ENCODE measurements around the gene ZNF579. TPM values are rescaled to one million over a fixed set of nuclear protein-coding genes. Genes with fewer than 3 reads are reported as not detected.
"Not testable (repeated sequence)": the region's sequence is repeated elsewhere in the genome, so short reads cannot be mapped to it uniquely, and the experiment has no call there.

ZNF579 gene
- total and polyA plus RNA-seq, 4 donors: 0.63 to 13.1 (median 12.7) TPM

- Histone ChIP-seq H3K27ac (ENCODE audit: low read depth in 1 of 2, low read length in 2 of 2) (no peak overlapping the region), H3K9me3 (ENCODE audit: control insufficient read depth, low read length) (no peaks in the 10 kb centered on the region), H3K4me1 (ENCODE audit: control insufficient read depth in 1 of 2, insufficient read depth in 2 of 2, low read length in 2 of 2) (no peaks in the 10 kb centered on the region), H3K4me3 (ENCODE audit: low read length in 2 of 2) (no peak overlapping the region), H3K36me3 (ENCODE audit: control insufficient read depth in 1 of 2, insufficient read depth in 2 of 2, low read length in 1 of 2) (peaks cover 0 to 1% of the 10 kb centered on the region in 2 donors), H3K27me3 (ENCODE audit: control insufficient read depth in 1 of 2, insufficient read depth in 2 of 2, low read length in 1 of 2) (no peaks in the 10 kb centered on the region)
- DNase-seq: no peak
- no peak for ATAC-seq (ENCODE audit: low FRiP score)
- 83 to 88% methylated on average over 10 of the region's 10 CpGs for WGBS, 2 donors
- intact Hi-C loops (cut with DNase I): no loop called here
Observed at GRCh38 chr19:55590617-55591016, 10.0 kb upstream of the ZNF579 start.

DNA sequence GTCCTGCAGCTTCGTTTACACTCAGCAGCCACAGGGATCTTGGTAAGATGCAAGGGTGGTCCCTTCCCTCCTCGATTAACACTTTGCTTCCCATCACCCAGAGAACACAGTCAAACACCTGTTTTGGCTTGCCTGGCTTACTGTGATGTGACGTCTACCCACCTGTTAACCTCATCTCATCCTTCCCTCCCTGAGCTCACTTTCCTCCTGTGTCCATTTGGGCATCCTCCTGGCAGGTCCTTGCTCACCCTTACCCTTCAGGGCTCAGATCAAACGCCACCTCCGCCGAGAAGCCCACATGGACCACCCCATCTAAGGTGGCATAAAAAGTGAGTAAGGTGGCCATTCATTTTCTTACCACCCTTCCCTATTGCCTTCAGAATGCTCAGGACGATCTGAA lies 9.5 kb upstream of the ZNF579 start:
- no peak for ATAC-seq (ENCODE audit: low FRiP score)
- Histone ChIP-seq H3K27me3 (ENCODE audit: control insufficient read depth in 1 of 2, insufficient read depth in 2 of 2, low read length in 1 of 2) (no peaks in the 10 kb centered on the region), H3K4me1 (ENCODE audit: control insufficient read depth in 1 of 2, insufficient read depth in 2 of 2, low read length in 2 of 2) (no peaks in the 10 kb centered on the region), H3K36me3 (ENCODE audit: control insufficient read depth in 1 of 2, insufficient read depth in 2 of 2, low read length in 1 of 2) (no peaks in the 10 kb centered on the region), H3K9me3 (ENCODE audit: control insufficient read depth, low read length) (no peaks in the 10 kb centered on the region), H3K27ac (ENCODE audit: low read depth in 1 of 2, low read length in 2 of 2) (no peak overlapping the region), H3K4me3 (ENCODE audit: low read length in 2 of 2) (no peak overlapping the region)
- DNase-seq: no peak
- WGBS, 2 donors: 54 to 55% methylated on average over 7 of the region's 7 CpGs
- intact Hi-C loops (cut with DNase I): no loop called here

GRCh38 chr19:55588738-55589137 lies 8.1 kb upstream of the ZNF579 start:
- no peaks in the 10 kb centered on the region for H3K36me3 ChIP-seq (ENCODE audit: control insufficient read depth in 1 of 2, insufficient read depth in 2 of 2, low read length in 1 of 2)
- intact Hi-C loops (cut with DNase I): loop anchor here (5.0 kb wide), 1 partner anchor 71 kb away; no protein-coding TSS in a partner anchor

GRCh38 chr19:55586976-55587668 lies 6.5 kb upstream of the ZNF579 start:
- no peak overlapping the region for H3K4me3 ChIP-seq (ENCODE audit: low read length in 2 of 2)
- H3K9me3 ChIP-seq (ENCODE audit: control insufficient read depth, low read length): no peaks in the 10 kb centered on the region
- H3K27me3 ChIP-seq (ENCODE audit: control insufficient read depth in 1 of 2, insufficient read depth in 2 of 2, low read length in 1 of 2): no peaks in the 10 kb centered on the region
- 0 to 1% methylated on average over 40 of the region's 40 CpGs for WGBS, 2 donors
- ATAC-seq (ENCODE audit: low FRiP score) (peak; percentile 89), DNase-seq (peak; percentile 95 to 97)
- no peaks in the 10 kb centered on the region for H3K36me3 ChIP-seq (ENCODE audit: control insufficient read depth in 1 of 2, insufficient read depth in 2 of 2, low read length in 1 of 2)
- intact Hi-C loops (cut with DNase I): loop anchor here (1.0 to 5.0 kb wide), 2 partner anchors 12 to 70 kb away; partner anchors contain the start of gene FIZ1 (in 1 of the 2)
- no peak overlapping the region for H3K27ac ChIP-seq (ENCODE audit: low read depth in 1 of 2, low read length in 2 of 2)
- H3K4me1 ChIP-seq (ENCODE audit: control insufficient read depth in 1 of 2, insufficient read depth in 2 of 2, low read length in 2 of 2): no peaks in the 10 kb centered on the region

More at GRCh38 chr19:55588738-55589137, 8.1 kb upstream of the ZNF579 start:
- Histone ChIP-seq H3K4me3 (ENCODE audit: low read length in 2 of 2) (no peak overlapping the region), H3K27ac (ENCODE audit: low read depth in 1 of 2, low read length in 2 of 2) (no peak overlapping the region), H3K9me3 (ENCODE audit: control insufficient read depth, low read length) (no peaks in the 10 kb centered on the region), H3K4me1 (ENCODE audit: control insufficient read depth in 1 of 2, insufficient read depth in 2 of 2, low read length in 2 of 2) (no peaks in the 10 kb centered on the region), H3K27me3 (ENCODE audit: control insufficient read depth in 1 of 2, insufficient read depth in 2 of 2, low read length in 1 of 2) (no peaks in the 10 kb centered on the region)
- DNase-seq (no peak), ATAC-seq (ENCODE audit: low FRiP score) (no peak)
- WGBS, 2 donors: 89 to 92% methylated on average over 8 of the region's 8 CpGs

- intact Hi-C loops (cut with DNase I): loop anchor here (5.0 kb wide), 1 partner anchor 68 kb away; no protein-coding TSS in a partner anchor
- DNase-seq: peak; percentile 83 to 85
- no peaks in the 10 kb centered on the region for H3K4me1 ChIP-seq (ENCODE audit: control insufficient read depth in 1 of 2, insufficient read depth in 2 of 2, low read length in 2 of 2)
- 1 to 2% methylated on average over 28 to 36 of the region's 36 CpGs for WGBS, 2 donors
- peak overlapping the region in 1 of 2 donors; percentile 31 for H3K27ac ChIP-seq (ENCODE audit: low read depth in 1 of 2, low read length in 2 of 2)
- peak; percentile 73 for ATAC-seq (ENCODE audit: low FRiP score)
- H3K9me3 ChIP-seq (ENCODE audit: control insufficient read depth, low read length): no peaks in the 10 kb centered on the region
- no peak overlapping the region for H3K4me3 ChIP-seq (ENCODE audit: low read length in 2 of 2)
- no peaks in the 10 kb centered on the region for H3K36me3 ChIP-seq (ENCODE audit: control insufficient read depth in 1 of 2, insufficient read depth in 2 of 2, low read length in 1 of 2)
- H3K27me3 ChIP-seq (ENCODE audit: control insufficient read depth in 1 of 2, insufficient read depth in 2 of 2, low read length in 1 of 2): no peaks in the 10 kb centered on the region
Observed at GRCh38 chr19:55585658-55586339, 5.2 kb upstream of the ZNF579 start.

DNA sequence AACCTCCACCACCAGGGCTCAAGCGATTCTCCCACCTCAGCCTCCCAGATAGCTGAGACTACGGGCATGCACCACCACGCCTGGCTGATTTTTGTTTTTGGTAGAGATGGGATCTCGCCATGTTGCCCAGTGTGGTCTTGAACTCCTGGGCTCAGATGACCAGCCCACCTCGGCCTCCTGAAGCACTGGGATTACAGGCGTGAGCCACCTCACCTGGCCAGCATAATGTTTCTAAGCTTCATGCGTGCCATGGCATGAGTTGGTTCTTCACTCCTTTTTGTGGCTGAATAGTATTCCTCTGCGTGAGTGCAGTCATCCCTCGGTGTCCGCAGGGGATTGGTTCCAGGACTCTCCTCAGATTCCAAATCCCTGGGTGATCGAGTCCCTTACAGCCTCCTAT lies 4.2 kb upstream of the ZNF579 start:
- Histone ChIP-seq H3K4me3 (ENCODE audit: low read length in 2 of 2) (no peak overlapping the region), H3K27me3 (ENCODE audit: control insufficient read depth in 1 of 2, insufficient read depth in 2 of 2, low read length in 1 of 2) (no peaks in the 10 kb centered on the region), H3K4me1 (ENCODE audit: control insufficient read depth in 1 of 2, insufficient read depth in 2 of 2, low read length in 2 of 2) (no peaks in the 10 kb centered on the region), H3K36me3 (ENCODE audit: control insufficient read depth in 1 of 2, insufficient read depth in 2 of 2, low read length in 1 of 2) (no peaks in the 10 kb centered on the region), H3K9me3 (ENCODE audit: control insufficient read depth, low read length) (no peaks in the 10 kb centered on the region), H3K27ac (ENCODE audit: low read depth in 1 of 2, low read length in 2 of 2) (no peak overlapping the region)
- intact Hi-C loops (cut with DNase I): loop anchor here (5.0 kb wide), 1 partner anchor 68 kb away; no protein-coding TSS in a partner anchor
- ATAC-seq (ENCODE audit: low FRiP score) (no peak), DNase-seq (no peak)
- 88 to 91% methylated on average over 11 of the region's 11 CpGs for WGBS, 2 donors

DNA sequence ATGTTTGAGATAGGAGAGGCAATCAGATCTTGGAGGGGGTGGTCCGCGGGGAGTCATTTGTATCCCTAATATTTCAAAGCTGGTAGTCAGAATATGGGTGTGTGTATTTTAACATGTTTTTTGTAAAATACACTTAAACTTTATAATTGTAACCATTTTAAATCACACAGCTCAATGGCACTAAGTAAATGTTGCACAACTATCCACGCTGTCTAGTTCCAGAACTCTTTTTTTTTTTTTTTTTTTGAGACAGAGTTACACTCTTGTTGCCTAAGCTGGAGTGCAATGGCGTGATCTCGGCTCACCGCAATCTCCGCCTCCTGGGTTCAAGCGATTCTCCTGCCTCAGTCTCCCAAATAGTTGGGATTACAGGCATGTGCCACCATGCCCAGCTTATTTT lies 3.2 kb upstream of the ZNF579 start:
- H3K4me1 ChIP-seq (ENCODE audit: control insufficient read depth in 1 of 2, insufficient read depth in 2 of 2, low read length in 2 of 2); intact Hi-C loops (cut with DNase I); DNase-seq; H3K27ac ChIP-seq (ENCODE audit: low read depth in 1 of 2, low read length in 2 of 2); H3K27me3 ChIP-seq (ENCODE audit: control insufficient read depth in 1 of 2, insufficient read depth in 2 of 2, low read length in 1 of 2); ATAC-seq (ENCODE audit: low FRiP score); H3K36me3 ChIP-seq (ENCODE audit: control insufficient read depth in 1 of 2, insufficient read depth in 2 of 2, low read length in 1 of 2); H3K9me3 ChIP-seq (ENCODE audit: control insufficient read depth, low read length); H3K4me3 ChIP-seq (ENCODE audit: low read length in 2 of 2): not testable (repeated sequence)
- WGBS, 2 donors: 75 to 76% methylated on average over 8 of the region's 8 CpGs

DNA sequence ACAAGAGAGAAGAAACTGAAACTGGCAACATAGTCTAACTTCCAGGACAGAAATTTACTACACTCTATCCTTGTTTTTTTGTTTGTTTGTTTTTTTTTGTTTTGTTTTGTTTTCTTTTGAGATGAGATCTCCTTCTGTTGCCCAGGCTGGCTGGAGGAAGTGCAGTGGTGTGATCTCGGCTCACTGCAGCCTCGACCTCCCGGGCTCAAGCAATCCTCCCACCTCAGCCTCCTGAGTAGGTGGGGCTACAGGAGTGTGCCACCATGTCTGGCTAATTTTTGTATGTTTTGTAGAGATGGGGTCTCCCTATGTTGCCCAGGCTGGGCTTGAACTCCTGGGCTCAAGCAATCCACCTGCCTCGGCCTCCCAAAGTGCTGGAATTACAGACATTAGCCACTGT lies 1.6 kb upstream of the ZNF579 start:
- 74 to 77% methylated on average over 4 of the region's 4 CpGs for WGBS, 2 donors
- H3K36me3 ChIP-seq (ENCODE audit: control insufficient read depth in 1 of 2, insufficient read depth in 2 of 2, low read length in 1 of 2); DNase-seq; ATAC-seq (ENCODE audit: low FRiP score); H3K9me3 ChIP-seq (ENCODE audit: control insufficient read depth, low read length); H3K27ac ChIP-seq (ENCODE audit: low read depth in 1 of 2, low read length in 2 of 2); H3K27me3 ChIP-seq (ENCODE audit: control insufficient read depth in 1 of 2, insufficient read depth in 2 of 2, low read length in 1 of 2); H3K4me3 ChIP-seq (ENCODE audit: low read length in 2 of 2); intact Hi-C loops (cut with DNase I); H3K4me1 ChIP-seq (ENCODE audit: control insufficient read depth in 1 of 2, insufficient read depth in 2 of 2, low read length in 2 of 2): not testable (repeated sequence)
